Ishikawa (cell line): ENCODE measurements around the gene C14orf93.

Experiments used
- CEBPB ChIP-seq: IDR thresholded peaks from 2 replicates; pipeline ENCODE4 v1.6.1; 2012
- EGR1 ChIP-seq: IDR thresholded peaks from 2 replicates; pipeline ENCODE4 v1.6.1; 2012
- EP300 ChIP-seq: IDR thresholded peaks from 2 replicates; pipeline ENCODE4 v1.6.1; 2012; ENCODE audit warnings: borderline replicate concordance
- NFIC ChIP-seq: IDR thresholded peaks from 2 replicates; pipeline ENCODE4 v1.6.1; 2012
- RAD21 ChIP-seq: IDR thresholded peaks from 2 replicates; pipeline ENCODE4 v1.6.1; 2012; ENCODE audit warnings: low read depth
- TAF1 ChIP-seq: IDR thresholded peaks from 2 replicates; pipeline ENCODE4 v1.6.1; 2012; ENCODE audit warnings: low read depth, mild to moderate bottlenecking
- TCF12 ChIP-seq: IDR thresholded peaks from 2 replicates; pipeline ENCODE4 v1.6.1; 2012; ENCODE audit warnings: low read depth
- YY1 ChIP-seq: IDR thresholded peaks from 2 replicates; pipeline ENCODE4 v1.6.1; 2012; ENCODE audit warnings: low read depth
- TF ChIP-seq, protein P1 (sequence below): IDR thresholded peaks from 2 replicates; pipeline ENCODE4 v1.6.1; 2012
- TF ChIP-seq, protein P2 (sequence below): IDR thresholded peaks from 2 replicates; pipeline ENCODE4 v1.6.1; 2012; ENCODE audit warnings: low read depth, mild to moderate bottlenecking
- TF ChIP-seq, protein P3 (sequence below): IDR thresholded peaks from 2 replicates; pipeline ENCODE4 v1.6.1; 2012

DNA sequence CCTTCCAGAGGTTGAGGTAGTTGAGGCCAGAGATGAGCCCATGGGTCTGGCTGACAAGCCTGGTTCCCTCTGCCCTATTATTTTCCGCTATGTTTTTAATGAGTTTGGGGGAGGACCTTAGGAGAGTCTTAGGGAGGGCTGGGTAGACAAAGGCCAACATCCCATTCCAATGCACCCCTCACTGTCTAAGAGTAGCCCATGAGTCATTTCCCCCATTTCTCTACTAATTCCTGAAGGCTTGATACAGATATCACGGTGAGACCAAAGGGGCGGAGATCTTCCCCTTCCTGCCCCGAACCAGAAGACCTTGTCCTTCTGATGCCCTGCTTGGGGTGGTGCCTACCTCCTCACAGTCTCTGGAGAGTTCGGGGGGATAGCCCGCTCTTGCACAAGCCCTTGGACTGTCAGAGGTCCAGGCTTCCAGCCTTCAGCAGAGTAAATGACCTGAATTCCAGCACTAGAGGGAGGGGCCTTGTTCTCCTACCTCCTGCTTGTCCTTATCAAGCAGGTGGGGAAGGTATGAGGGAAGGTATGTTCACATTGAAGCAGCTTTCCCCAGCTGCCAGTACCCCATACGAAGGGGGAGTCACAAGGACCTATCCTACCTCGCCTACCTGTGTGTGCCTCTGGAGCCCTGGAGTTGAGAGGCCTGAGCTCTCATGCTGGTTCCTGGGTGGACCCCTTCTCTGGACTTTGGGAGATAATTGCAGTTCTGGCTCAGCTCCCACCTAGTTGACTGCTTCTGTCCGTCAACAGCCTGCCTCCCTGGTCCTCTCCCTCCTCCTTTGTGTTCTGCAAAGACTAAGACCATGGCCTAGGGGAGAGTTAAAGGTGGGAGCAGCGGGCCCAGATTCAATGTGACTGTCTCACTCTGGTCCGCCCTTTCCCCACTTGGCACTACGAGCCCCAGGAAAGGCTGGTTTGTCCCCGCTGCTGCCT lies 35.7 kb upstream of the C14orf93 start:
- no peak for TF ChIP-seq CEBPB
- TF ChIP-seq, protein P1, sequence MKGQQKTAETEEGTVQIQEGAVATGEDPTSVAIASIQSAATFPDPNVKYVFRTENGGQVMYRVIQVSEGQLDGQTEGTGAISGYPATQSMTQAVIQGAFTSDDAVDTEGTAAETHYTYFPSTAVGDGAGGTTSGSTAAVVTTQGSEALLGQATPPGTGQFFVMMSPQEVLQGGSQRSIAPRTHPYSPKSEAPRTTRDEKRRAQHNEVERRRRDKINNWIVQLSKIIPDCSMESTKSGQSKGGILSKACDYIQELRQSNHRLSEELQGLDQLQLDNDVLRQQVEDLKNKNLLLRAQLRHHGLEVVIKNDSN: no peak
- no peak for TF ChIP-seq TAF1
- TF ChIP-seq NFIC: no peak
- TF ChIP-seq EP300: no peak
- TF ChIP-seq RAD21: no peak
- TF ChIP-seq, protein P2, sequence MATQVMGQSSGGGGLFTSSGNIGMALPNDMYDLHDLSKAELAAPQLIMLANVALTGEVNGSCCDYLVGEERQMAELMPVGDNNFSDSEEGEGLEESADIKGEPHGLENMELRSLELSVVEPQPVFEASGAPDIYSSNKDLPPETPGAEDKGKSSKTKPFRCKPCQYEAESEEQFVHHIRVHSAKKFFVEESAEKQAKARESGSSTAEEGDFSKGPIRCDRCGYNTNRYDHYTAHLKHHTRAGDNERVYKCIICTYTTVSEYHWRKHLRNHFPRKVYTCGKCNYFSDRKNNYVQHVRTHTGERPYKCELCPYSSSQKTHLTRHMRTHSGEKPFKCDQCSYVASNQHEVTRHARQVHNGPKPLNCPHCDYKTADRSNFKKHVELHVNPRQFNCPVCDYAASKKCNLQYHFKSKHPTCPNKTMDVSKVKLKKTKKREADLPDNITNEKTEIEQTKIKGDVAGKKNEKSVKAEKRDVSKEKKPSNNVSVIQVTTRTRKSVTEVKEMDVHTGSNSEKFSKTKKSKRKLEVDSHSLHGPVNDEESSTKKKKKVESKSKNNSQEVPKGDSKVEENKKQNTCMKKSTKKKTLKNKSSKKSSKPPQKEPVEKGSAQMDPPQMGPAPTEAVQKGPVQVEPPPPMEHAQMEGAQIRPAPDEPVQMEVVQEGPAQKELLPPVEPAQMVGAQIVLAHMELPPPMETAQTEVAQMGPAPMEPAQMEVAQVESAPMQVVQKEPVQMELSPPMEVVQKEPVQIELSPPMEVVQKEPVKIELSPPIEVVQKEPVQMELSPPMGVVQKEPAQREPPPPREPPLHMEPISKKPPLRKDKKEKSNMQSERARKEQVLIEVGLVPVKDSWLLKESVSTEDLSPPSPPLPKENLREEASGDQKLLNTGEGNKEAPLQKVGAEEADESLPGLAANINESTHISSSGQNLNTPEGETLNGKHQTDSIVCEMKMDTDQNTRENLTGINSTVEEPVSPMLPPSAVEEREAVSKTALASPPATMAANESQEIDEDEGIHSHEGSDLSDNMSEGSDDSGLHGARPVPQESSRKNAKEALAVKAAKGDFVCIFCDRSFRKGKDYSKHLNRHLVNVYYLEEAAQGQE: no peak
- TF ChIP-seq YY1: no peak
- TF ChIP-seq, protein P3, sequence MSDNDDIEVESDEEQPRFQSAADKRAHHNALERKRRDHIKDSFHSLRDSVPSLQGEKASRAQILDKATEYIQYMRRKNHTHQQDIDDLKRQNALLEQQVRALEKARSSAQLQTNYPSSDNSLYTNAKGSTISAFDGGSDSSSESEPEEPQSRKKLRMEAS: no peak
- no peak for TF ChIP-seq TCF12
- no peak for TF ChIP-seq EGR1
